A673 (cell line): ENCODE measurements around the gene SLC12A3. TPM values are rescaled to one million over a fixed set of nuclear protein-coding genes. Genes with fewer than 3 reads are reported as not detected.

Experiments used
- BruUV-seq: library from RNA; stranded (reverse); fragments of 400-500 nt; replicated peaks from 2 replicates; lab custom pipeline; 2021; lab: Mats Ljungman, UMichigan
- CTCF ChIA-PET: fragments of 300-600 bp; sonication (Branson Sonifier 250); formaldehyde crosslinking; loops from one replicate; lab custom pipeline; 2022; ENCODE audit warnings: antibody characterized with exemption; lab: Charles Lee
- POLR2A ChIA-PET: fragments of 300-600 bp; sonication (Branson Sonifier 250); formaldehyde crosslinking; loops from one replicate; lab custom pipeline; 2022; ENCODE audit warnings: antibody characterized with exemption; ENCODE audit not compliant: low non-redundant PET; lab: Charles Lee
- DNase-seq: peaks from one replicate; pipeline ENCODE4 v3.0.0-alpha.2; 2015; ENCODE audit warnings: low spot score
- H3K27ac ChIP-seq: fragments of 200-600 bp; sonication (generic); 2 replicates; pipeline ENCODE4 v1.5.1; 2016; ENCODE audit warnings: mixed run types, low read depth, mild to moderate bottlenecking, mixed read lengths, antibody characterized with exemption, low read length; ENCODE audit not compliant: poor library complexity, severe bottlenecking
- H3K27me3 ChIP-seq: fragments of 200-600 bp; sonication (generic); replicated peaks from 2 replicates; pipeline ENCODE4 v1.6.1; 2017; ENCODE audit warnings: mixed run types, low read depth, mild to moderate bottlenecking, mixed read lengths, antibody characterized with exemption, low read length; ENCODE audit not compliant: insufficient read depth, poor library complexity
- H3K36me3 ChIP-seq: fragments of 200-600 bp; sonication (generic); 2 replicates; pipeline ENCODE4 v1.6.1; 2016; ENCODE audit warnings: mixed run types, mild to moderate bottlenecking, mixed read lengths, antibody characterized with exemption, low read length; ENCODE audit not compliant: insufficient read depth, poor library complexity, severe bottlenecking
- H3K4me1 ChIP-seq: fragments of 200-600 bp; sonication (generic); 2 replicates; pipeline ENCODE4 v1.6.1; 2017; ENCODE audit warnings: mixed run types, mild to moderate bottlenecking, mixed read lengths, antibody characterized with exemption, low read length; ENCODE audit not compliant: insufficient read depth, poor library complexity, severe bottlenecking
- H3K4me3 ChIP-seq: fragments of 200-600 bp; sonication (generic); 2 replicates; pipeline ENCODE4 v1.5.1; 2016; ENCODE audit warnings: low read depth, mixed run types, mild to moderate bottlenecking, mixed read lengths, low read length; ENCODE audit not compliant: poor library complexity, severe bottlenecking
- H3K9me3 ChIP-seq: fragments of 200-600 bp; sonication (generic); 2 replicates; pipeline ENCODE4 v1.6.1; 2016; ENCODE audit warnings: mixed run types, low read depth, mild to moderate bottlenecking, mixed read lengths, antibody characterized with exemption, low read length; ENCODE audit not compliant: poor library complexity, severe bottlenecking
- CTCF ChIP-seq: fragments of 300-800, 200-600 bp; sonication (generic); conservative IDR thresholded peaks from 2 replicates; pipeline ENCODE4 v1.5.1; 2017; ENCODE audit warnings: low read depth, mild to moderate bottlenecking, antibody characterized with exemption, low read length, moderate library complexity, mixed read lengths
- EZH2 ChIP-seq: fragments of 200-600 bp; sonication (generic); IDR thresholded peaks from 2 replicates; pipeline ENCODE4 v1.6.1; 2017; ENCODE audit warnings: borderline replicate concordance, low read depth, mild to moderate bottlenecking, mixed read lengths, antibody characterized with exemption, low read length; ENCODE audit not compliant: poor library complexity, severe bottlenecking
- intact Hi-C: fragments of 100-400 bp; cut with micrococcal nuclease; formaldehyde crosslinking; loops from one replicate; pipeline ENCODE4 v1.10.0; 2022; ENCODE audit not compliant: unreplicated experiment
- total RNA-seq: library from RNA; stranded (reverse); gene quantifications from 2 replicates; pipeline ENCODE4 v1.2.3, GENCODE V29; 2021

SLC12A3 gene
- total RNA-seq, 1 experiment from 2014 or later: not detected

DNA sequence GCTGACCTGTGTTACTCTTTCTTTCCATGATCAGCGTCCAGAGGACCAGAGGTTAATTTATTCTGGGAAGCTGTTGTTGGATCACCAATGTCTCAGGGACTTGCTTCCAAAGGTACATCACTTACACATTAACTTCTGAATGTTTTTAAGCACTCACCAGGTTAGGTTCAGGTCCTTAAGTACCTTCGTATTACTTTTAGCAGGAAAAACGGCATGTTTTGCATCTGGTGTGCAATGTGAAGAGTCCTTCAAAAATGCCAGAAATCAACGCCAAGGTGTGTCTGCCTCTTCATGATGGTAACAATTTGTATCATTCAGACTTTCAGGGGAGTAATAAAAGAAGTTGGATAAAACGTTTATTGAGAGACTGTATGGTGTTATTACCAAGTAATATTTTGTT is 70.2 kb downstream of the SLC12A3 start:
- no TSS peak for BruUV-seq
- no peaks in the 10 kb centered on the region for H3K27me3 ChIP-seq
- H3K36me3 ChIP-seq: peaks cover 63% of the 10 kb centered on the region
- peak overlapping the region; percentile 79 for H3K27ac ChIP-seq
- ChIA-PET CTCF (no interaction called here), POLR2A (interaction anchor here (0.6 kb wide), 1 partner anchor 247 kb away, joined by 6 read pairs; no protein-coding TSS in a partner anchor)
- peak overlapping the region; percentile 94 for H3K4me3 ChIP-seq
- DNase-seq: no peak
- no peaks in the 10 kb centered on the region for H3K9me3 ChIP-seq
- intact Hi-C loops: no loop called here
- no peak for TF ChIP-seq CTCF
- no peak for TF ChIP-seq EZH2
- peaks cover 33% of the 10 kb centered on the region for H3K4me1 ChIP-seq

- Histone ChIP-seq H3K27me3 (no peaks in the 10 kb centered on the region), H3K4me3 (peak overlapping the region; percentile 94), H3K36me3 (peaks cover 76% of the 10 kb centered on the region), H3K4me1 (peaks cover 24% of the 10 kb centered on the region), H3K9me3 (no peaks in the 10 kb centered on the region), H3K27ac (peak overlapping the region; percentile 79)
- POLR2A ChIA-PET: interaction anchor here (0.7 kb wide), 1 partner anchor 249 kb away, joined by 3 read pairs; the partner anchor contains the start of gene PSME3IP1
- peak; percentile 60 for DNase-seq
- intact Hi-C loops: no loop called here
- BruUV-seq: no TSS peak
- CTCF ChIA-PET: no interaction called here
- TF ChIP-seq CTCF: no peak
- no peak for TF ChIP-seq EZH2
These were observed 71.5 kb downstream of the SLC12A3 start for GRCh38 chr16:56936491-56936890.

- H3K4me1 ChIP-seq: peaks cover 23% of the 10 kb centered on the region
- ChIA-PET CTCF (no interaction called here), POLR2A (interaction anchor here (0.7 to 0.8 kb wide), 3 partner anchors 10 to 249 kb away, joined by 3 to 4 read pairs (median 3); partner anchors contain the start of gene PSME3IP1)
- peaks cover 80% of the 10 kb centered on the region for H3K36me3 ChIP-seq
- TF ChIP-seq CTCF (no peak), EZH2 (no peak)
- H3K4me3 ChIP-seq: peak overlapping the region; percentile 94
- intact Hi-C loops: no loop called here
- no peaks in the 10 kb centered on the region for H3K9me3 ChIP-seq
- no peaks in the 10 kb centered on the region for H3K27me3 ChIP-seq
- H3K27ac ChIP-seq: peak overlapping the region; percentile 79
- DNase-seq: no peak
- no TSS peak for BruUV-seq
These were observed 71.9 kb downstream of the SLC12A3 start for GRCh38 chr16:56936950-56937349.
